ENCODE data around the gene CSH2. TPM values are rescaled to one million over a fixed set of nuclear protein-coding genes. Genes with fewer than 3 reads are reported as not detected.
A peak's percentile ranks its signal among the peaks of the same experiment; 100 is the strongest.

Gene CSH2
- total RNA-seq, 1 experiment from 2014 or later: not detected

DNA sequence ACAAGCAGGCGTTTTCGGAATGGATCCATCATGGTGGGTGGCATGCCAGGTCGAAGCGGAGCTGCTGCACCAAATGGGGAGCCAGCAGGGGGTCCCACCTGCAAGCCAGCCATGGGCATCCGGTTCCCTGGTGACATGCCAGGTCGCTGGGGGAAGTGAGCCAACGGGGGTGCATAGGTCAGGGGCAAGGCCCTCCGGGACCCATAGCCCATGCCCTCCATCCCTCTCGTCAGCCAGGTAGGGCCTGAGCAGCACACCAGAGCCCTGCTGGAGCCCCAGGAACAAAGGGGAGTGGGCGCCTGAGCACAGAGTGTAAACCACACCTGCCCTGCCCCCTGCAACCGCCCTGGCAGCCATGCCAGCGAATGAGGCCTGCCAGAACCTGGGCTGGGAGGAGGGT is 36.0 kb downstream of the CSH2 start:
- no peak for DNase-seq (ENCODE audit: extremely low read depth, low read depth)

DNA sequence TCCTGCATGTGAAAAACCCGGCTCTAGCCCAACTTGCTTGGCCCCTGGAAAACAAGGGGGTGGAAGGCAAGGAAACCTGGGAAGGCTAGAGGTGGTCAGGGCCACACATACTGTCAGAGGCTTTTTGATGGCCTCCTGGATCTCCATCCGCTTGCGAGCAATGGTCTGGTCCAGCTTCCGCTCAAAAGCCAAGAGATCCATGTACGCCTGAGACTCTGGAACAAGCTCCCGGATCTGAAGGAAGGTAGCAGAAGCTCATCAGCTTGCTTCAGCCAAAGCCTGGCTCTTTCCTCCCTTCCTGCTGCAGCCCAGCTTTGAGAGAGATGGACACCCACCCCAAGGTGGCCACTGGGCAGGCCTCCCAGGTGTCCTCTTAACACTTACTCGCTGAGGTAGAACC is 36.7 kb downstream of the CSH2 start:
- DNase-seq (ENCODE audit: extremely low read depth, low read depth): no peak

DNA sequence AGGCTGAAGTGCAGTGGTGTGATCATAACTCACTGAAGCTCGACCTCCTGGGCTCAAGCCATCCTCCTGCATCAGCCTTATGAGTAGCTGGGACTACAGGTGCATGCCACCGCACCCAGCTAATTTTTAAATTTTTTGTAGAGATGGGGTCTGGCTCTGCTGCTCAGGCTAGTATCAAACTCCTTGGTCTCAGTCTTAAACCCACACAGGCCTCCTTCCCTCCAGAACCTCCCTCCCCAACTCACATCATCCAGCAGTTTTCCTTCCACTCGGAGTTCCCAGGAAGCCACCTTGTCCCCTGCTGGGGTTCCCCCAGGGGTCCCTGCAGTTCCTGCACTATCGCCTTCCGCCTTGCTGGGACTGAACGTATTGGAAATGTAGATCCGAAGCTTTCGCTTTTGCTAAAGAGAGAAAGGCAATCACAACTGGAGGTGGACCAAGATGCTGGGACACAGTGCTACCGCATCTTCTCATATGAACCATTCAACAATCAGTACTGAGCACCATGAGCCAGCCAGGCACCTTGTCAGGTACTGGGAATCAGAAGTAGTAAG is 38.2 kb downstream of the CSH2 start:
- no peak for DNase-seq (ENCODE audit: extremely low read depth, low read depth)

DNA sequence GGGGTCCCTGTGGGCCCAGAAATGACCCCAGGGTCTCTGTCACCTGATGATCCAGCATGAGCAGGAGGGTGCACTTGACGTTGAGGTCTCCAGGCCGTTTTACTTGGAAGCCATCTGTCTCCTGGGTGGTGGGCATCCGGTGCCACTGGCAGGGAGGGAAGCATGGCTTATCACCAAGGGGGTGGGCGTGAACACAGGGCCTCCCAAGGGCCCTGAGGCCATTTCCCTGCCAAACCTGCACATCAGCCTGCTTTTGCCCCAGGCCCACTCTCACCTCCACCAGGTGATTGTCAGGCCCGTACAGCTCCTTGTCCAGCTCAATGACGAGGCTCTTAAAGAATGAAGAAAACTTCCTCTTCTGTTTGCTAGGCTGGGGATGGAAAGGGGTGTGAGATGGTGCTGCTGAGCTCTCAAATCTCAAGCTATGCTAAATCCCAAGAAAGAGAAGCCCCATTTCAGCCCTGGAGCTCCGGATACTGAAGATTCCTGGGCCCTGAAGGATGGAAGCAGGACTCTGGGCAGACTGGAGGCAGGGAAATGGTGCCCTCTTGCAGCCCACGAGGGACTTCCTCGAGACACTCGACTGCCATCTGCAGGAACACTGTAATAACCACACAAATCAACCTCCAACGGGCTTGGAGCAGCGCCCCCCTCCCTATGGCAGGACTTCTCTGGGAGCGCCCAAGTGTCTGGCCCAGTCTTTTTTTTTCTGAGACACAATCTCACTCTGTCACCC is 38.9 kb downstream of the CSH2 start:
- peak; percentile 84 for DNase-seq (ENCODE audit: extremely low read depth, low read depth)

DNA sequence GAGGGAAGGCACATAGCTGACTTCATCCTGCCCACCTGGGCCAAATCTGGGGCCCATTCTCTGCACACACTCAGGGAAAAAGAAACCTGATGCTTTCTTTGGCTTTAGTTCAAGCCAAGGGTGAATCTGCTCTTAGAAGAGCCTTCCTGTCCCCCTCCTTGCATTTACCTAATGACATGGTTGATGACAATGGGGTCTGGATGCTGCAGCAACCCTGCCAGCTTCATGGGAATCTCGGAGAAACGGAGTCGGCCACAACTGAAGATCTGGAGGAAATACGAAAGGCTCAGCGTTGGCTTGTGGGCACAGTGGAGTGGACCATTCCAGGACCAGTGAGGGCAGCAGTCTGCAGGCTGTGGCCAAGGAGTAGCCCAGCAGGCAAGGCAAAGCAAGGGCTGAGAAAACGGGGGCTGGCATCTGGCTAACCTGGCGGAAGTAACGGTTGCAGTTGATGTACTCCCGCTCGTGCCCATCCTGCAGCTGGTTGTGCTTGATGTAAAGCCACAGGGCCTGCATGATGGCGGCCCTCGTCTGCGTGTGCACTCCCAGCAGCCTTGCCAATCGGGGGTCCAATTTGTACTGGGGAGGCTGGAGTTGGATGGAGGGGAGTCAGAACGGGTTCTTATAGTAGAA is 39.6 kb downstream of the CSH2 start:
- no peak for DNase-seq (ENCODE audit: extremely low read depth, low read depth)

DNA sequence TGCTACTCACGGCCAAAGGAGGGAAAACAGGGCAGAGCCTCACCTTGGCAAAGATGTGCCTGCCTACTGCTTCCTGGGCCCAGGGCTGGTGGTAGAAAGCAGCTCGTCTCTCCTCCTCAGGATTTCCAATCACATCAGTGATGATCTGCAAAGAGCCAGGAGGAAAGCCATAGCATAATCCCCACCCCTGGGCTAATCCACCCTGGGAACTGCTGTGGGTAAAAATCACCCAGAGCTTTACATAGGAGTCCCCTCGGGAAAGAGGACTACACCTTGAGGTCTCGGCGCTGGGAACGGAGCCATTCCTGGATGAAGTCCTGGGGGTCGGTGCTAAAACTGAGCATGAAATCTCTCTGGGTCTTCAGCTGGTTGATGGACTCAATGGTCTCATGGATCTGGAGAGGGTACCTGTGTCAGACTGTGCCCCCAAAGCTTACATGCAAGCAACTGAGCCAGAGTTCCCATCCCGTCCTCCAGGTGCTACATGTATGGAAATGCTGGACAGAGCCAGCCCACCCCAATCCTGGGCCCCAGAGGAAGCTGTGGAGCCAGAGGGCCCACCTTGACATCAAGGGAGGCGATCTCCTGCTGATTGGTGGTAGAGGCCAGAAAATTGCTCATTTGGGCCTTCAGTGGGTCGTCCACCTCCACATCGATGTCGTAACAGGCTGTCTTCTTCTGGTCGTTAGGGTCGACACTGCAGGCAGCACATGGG is 40.3 kb downstream of the CSH2 start:
- no peak for DNase-seq (ENCODE audit: extremely low read depth, low read depth)

DNA sequence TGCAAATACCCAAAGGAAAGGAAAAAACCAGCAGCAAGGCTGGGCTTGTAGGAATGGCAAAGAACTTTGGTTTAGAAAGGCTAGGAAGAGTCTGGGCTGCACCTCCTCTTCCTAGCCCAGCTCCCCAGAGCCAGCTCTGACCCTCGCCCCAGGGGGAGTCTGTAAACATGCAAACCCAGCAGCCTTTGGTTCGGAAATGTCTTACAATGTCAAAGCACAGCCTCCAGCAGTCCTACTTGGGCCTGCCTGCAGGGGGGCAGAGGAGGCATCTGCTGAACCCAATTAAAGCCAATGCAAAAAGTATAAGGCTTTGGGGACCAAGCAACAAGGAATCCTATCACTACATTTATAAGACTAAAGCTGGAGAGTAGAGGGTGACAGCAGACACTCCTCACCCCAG is 41.0 kb downstream of the CSH2 start:
- DNase-seq (ENCODE audit: extremely low read depth, low read depth): no peak

DNA sequence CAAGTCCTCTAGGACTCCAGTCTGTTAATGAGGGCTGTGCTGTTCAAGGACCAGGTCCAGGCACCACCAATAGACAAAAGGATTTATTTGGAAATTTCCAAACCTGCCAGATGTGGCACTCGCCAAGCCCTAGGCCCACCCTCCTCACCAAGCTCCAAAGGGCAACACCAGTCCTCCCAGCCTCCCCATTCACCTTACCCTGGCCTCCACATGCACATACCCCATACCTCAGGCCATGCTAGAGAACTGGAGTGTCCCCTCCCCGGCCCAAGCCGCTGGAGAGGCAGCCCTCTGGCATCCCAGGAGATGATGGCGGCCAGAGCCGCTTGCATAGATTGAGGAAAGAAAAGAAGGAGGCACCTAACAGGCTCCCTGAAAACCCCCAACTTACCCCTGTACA is 41.5 kb downstream of the CSH2 start:
- DNase-seq (ENCODE audit: extremely low read depth, low read depth): no peak

DNA sequence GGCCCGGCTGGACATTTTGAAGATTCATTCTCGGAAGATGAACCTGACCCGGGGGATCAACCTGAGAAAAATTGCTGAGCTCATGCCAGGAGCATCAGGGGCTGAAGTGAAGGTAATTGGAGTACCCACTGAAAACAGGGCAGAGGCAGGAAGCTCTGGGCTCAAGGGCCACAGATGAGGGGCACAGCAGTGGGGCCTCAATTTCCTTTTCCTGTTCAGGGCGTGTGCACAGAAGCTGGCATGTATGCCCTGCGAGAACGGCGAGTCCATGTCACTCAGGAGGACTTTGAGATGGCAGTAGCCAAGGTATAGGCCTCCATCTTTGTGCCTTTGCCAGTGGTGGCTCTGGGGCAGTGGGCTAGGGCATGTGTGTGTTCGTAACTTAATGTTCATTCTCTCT is 42.0 kb downstream of the CSH2 start:
- DNase-seq (ENCODE audit: extremely low read depth, low read depth): no peak

DNA sequence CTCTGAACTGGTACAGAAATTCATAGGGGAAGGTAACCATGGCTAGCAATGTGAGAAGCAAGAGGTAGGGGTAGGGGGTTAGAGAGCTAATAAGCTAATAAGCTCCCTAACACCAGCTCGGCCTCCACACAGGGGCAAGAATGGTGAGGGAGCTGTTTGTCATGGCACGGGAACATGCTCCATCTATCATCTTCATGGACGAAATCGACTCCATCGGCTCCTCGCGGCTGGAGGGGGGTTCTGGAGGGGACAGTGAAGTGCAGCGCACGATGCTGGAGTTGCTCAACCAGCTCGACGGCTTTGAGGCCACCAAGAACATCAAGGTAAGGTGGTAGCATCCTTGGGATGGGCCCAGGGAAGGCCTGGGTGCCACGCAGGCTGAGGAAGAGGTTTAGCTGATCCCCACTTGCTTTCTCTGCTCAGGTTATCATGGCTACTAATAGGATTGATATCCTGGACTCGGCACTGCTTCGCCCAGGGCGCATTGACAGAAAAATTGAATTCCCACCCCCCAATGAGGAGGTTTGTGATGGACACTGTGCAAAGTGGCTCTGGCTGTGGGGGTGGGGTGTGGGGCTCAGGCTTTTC is 42.5 kb downstream of the CSH2 start:
- no peak for DNase-seq (ENCODE audit: extremely low read depth, low read depth)

DNA sequence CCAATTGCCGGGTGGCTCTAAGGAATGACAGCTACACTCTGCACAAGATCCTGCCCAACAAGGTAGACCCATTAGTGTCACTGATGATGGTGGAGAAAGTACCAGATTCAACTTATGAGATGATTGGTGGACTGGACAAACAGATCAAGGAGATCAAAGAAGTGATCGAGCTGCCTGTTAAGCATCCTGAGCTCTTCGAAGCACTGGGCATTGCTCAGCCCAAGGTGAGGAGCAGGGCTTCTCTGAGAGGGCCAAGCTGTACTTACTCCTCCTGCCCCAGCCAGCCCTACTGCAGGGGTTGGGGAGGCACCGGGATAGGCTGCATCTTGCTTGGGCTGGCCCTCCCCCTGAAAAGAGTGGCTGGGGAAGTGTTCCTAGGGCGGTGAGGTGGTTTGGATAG is 43.2 kb downstream of the CSH2 start:
- no peak for DNase-seq (ENCODE audit: extremely low read depth, low read depth)

DNA sequence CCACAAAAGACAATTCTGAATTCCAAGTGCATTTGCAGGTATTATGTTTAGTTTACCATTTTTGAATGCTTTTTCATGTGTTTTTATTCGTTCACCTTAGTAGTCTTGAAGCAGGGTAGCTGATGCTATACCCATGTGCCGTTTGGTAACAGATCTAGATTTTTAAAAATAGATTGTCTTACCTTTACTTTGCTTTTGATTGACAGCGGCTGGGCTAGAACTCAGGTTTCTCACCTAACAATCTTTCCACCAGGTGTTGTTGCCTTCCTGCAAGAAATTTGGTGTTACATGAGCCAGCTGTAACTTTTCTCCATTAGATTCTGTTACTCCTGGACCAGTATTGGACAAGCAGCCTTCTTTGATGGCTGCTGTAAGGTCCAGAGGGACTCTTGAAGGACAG is 44.5 kb downstream of the CSH2 start:
- no peak for DNase-seq (ENCODE audit: extremely low read depth, low read depth)

DNA sequence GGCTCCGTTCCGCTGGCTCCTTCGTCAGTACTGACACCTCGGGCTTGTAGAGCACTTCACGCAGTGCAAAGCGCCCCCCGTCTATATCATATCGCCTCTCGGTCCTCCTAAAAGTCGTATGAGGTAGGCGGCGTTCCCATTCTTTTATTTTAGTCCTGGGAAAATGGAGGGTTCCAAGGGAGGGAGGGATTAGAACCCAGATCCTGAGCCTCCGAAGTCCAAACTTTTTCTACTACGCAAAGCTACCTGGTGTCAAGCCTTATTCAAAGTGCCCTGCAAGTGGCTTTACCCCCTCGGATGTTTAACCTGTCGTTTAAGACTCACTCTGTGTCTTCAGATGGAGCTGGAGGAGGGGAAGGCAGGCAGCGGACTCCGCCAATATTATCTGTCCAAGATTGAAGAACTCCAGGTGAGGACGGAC is 45.7 kb downstream of the CSH2 start:
- no peak for DNase-seq (ENCODE audit: extremely low read depth, low read depth)

DNA sequence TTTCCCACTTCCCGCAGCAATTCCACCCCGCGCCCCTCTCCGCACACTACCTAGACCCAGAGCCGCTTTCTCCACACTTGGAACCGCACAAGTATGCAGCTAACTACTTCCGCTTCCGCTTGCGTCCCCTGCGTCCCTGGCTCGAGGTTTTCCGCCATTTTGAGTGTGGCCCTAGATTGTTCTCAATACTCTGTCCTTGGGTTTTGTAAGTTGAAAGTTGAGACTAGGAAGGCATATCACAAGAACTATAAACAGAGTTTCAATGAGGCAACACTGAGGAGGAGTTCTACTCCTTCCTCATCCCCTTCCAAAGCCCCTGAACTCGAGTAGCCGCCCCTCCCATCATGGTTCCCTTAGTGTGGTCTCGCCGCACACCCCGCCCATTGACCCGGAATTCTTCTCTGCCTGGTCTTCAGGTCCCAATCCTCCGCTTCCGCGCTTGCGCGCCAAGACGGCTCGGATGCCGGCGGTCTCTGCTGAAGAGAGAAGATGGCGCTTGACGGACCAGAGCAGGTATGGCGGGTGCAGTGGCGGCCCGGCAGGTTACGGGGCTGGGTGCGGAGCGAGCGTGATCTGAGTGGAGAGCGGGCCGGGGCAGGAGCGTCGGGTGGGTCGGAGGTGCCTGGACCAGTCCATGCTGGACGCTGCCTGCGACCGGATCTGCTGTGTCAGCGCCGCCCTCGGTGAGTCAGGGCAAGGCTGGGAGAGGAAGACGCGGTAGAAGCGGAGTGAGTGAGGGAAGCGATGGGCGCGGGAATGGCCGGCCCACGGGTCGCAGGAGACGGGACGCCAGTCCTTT is 46.3 kb downstream of the CSH2 start, which contains the start of the genes FTSJ3 and PSMC5:
Gene FTSJ3, minus strand, starts transcription at position 662 of the 799 bp plus-strand sequence. CDS start 761 bp downstream, outside the sequence.
Gene PSMC5, plus strand, starts transcription at position 430 of the 799 bp plus-strand sequence. Its CDS starts 60 bp downstream, at position 490.
- peak; percentile 95 for DNase-seq (ENCODE audit: extremely low read depth, low read depth)

DNA sequence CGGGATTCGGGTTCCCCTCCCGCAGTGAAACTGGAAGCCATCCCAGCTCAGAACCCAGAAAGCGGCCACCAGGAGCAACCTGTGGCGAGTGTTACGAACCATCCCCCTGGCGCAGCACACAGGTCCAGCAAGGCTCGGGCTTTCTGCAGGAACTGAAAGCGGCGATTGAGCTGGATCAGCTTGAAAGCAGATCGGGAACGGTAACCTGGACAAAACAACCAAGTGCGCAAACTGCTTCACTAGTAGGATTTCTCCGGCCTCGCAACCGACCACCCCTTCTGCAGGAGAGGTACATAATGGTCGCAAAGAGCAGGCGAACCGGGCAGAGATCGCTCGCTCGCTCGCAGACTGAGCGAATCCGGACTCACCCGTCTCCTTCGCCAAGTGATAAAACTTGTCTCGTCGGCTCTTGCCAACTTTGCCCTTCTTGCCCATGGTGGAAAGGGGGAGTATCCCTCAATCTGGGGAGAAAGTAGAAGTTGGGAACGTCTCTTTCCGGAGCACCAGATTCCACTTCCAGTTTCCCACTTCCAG is 46.9 kb downstream of the CSH2 start:
- no peak for DNase-seq (ENCODE audit: extremely low read depth, low read depth)

DNA sequence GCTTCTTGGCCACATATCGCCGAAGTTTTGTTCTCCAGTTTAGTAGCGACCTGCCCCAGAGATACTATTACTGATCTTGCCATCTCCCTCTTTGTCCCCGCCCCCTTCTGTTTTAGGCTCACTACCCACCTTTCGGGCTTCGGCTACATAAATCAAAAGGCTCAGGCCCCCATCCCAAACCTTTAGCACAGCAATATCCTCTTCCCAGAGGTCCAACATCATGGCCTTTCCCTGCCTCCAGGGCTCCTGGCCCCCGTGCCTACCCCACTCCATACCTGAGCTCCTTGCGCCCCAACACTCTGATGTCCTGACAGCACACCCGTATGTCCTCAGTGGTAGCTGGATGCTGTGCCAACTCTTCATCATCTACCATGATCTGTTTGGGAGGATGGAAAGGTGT is 49.1 kb downstream of the CSH2 start:
- no peak for DNase-seq (ENCODE audit: extremely low read depth, low read depth)

DNA sequence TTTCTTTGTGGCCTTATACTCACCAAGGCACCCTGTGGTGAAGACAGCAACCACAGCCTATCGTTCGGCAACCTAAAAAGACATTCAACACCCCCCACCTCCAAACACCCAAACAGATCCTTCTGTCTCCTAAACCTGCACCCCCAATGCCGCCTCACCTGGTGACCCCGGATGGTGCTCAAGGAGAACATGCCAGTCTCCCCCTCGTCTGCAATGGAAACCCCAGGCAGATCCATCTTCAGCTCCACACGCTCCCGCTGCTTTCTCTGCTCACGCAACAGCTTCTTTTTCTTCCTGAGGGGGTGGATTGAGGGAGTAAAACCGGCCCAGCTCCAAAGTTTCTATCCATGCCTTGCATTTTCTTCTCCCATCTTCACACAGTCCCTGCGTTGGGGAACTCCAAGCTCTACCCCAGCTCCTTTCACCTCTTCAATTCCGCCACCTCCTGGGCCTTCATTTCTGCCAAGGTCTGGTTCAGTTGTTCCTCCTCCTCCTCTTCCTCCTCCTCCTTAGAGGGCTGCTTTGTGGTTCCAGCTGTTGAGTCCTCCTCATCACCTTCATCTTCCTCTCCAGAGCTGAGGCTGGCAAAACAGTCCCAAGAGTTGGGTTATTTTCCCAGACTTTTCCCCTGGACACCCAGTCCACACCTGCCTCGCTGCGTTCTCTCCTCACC is 49.7 kb downstream of the CSH2 start:
- DNase-seq (ENCODE audit: extremely low read depth, low read depth): no peak

DNA sequence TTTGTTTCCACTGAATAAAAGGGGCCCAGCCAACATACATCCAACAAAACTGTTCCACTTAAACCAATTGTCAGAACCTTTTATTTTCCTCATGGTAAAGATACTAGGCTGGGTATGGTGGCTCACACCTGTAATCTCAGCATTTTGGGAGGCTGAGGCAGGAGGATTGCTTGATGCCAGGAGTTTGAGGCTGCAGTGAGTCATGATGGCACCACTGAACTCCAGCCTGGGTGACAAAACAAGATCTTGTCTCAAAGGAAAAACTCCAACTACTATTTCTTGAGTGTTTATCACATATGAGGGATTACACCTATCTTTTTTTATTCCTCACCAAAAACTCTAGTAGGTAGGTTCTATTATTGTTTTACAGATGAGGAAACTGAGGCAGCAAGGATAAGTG is 50.9 kb downstream of the CSH2 start:
- no peak for DNase-seq (ENCODE audit: extremely low read depth, low read depth)

All from NCI-H460 (cell line).